MCF 10A (cell line): Measurements from ENCODE around the gene ZBTB49. TPM values are rescaled to one million over a fixed set of nuclear protein-coding genes. Genes with fewer than 3 reads are reported as not detected.

Source experiments
- BruUV-seq: library from RNA; stranded (reverse); fragments of 400-500 nt; replicated peaks from 2 replicates; lab custom pipeline; 2021; lab: Mats Ljungman, UMichigan
- CTCF ChIA-PET: fragments of 300-600 bp; sonication (Branson Sonifier 250); formaldehyde crosslinking; extraction: SDS; loops from one replicate; lab custom pipeline; 2021; ENCODE audit warnings: antibody characterized with exemption, inconsistent platforms; lab: Yijun Ruan, JAX
- POLR2A ChIA-PET: fragments of 300-600, 350-650 bp; sonication (Branson Sonifier 250); formaldehyde crosslinking; extraction: SDS; loops from one replicate; lab custom pipeline; 2020; ENCODE audit warnings: antibody characterized with exemption, inconsistent platforms; lab: Yijun Ruan, JAX
- DNase-seq: peaks from one replicate; pipeline ENCODE4 v3.0.0-alpha.2; 2018; ENCODE audit not compliant: unreplicated experiment
- H3K27ac Mint-ChIP-seq: one replicate; pipeline ENCODE4 v1.8.0; 2022; ENCODE audit warnings: mild to moderate bottlenecking, low read depth, mixed read lengths; ENCODE audit not compliant: unreplicated experiment
- H3K27me3 Mint-ChIP-seq: one replicate; pipeline ENCODE4 v1.8.0; 2022; ENCODE audit warnings: mixed read lengths; ENCODE audit not compliant: insufficient read depth, unreplicated experiment
- H3K36me3 Mint-ChIP-seq: one replicate; pipeline ENCODE4 v1.8.0; 2022; ENCODE audit warnings: mild to moderate bottlenecking, moderate library complexity, mixed read lengths; ENCODE audit not compliant: insufficient read depth, unreplicated experiment
- H3K4me1 Mint-ChIP-seq: one replicate; pipeline ENCODE4 v1.8.0; 2022; ENCODE audit warnings: mixed read lengths; ENCODE audit not compliant: insufficient read depth, unreplicated experiment
- H3K4me3 Mint-ChIP-seq: one replicate; pipeline ENCODE4 v1.8.0; 2022; ENCODE audit warnings: mild to moderate bottlenecking, moderate library complexity, mixed read lengths; ENCODE audit not compliant: unreplicated experiment
- H3K9me3 Mint-ChIP-seq: one replicate; pipeline ENCODE4 v1.8.0; 2022; ENCODE audit warnings: mixed read lengths; ENCODE audit not compliant: unreplicated experiment
- intact Hi-C: fragments of 100-400 bp; cut with micrococcal nuclease; formaldehyde crosslinking; loops from 2 replicates; pipeline ENCODE4 v1.14.1; 2022
- total RNA-seq: library from RNA; stranded (reverse); gene quantifications from 2 replicates; pipeline ENCODE4 v1.2.3, GENCODE V29; 2022
- TF ChIP-seq, protein P1 (sequence below): fragments of 200-600 bp; IDR thresholded peaks from one replicate; pipeline ENCODE4 v1.8.0; 2022; ENCODE audit warnings: antibody characterized with exemption, mild to moderate bottlenecking; ENCODE audit not compliant: unreplicated experiment

The ZBTB49 gene
- total RNA-seq, 1 experiment from 2014 or later, result 5.9 TPM

DNA sequence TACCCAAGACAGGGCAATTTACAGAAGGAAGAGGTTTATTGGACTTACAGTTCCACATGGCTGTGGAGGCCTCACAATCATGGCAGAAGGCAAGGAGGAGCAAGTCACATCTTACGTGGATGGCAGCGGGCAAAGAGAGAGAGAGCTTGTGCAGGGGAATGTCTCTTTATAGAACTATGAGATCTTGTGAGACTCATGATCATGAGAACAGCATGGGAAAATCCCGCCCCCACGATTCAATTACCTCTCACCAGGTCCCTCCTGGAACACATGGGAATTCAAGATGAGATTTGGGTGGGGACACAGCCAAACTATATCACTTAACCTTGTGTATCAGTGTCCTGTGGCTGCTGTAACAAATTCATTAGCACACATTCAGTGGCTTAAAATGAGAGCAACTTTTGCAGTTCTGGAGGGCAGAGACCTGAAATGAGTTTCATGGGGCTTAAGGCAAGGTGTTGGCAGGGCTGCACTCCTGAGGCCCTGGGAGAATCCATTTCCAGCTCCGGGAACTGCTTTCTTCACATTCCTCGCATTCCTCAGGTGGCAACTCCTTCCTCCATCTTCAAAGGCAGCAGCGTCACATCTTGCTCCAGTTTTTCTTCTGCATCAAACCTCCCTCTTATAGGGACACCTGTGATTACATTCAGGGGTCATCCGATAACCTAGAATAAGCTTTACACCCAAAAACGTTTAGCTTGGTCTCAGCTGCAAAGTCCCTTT lies 74.6 kb downstream of the ZBTB49 start:
- Mint-ChIP-seq H3K4me1 (no peaks in the 10 kb centered on the region), H3K4me3 (no peak overlapping the region), H3K36me3 (no peaks in the 10 kb centered on the region), H3K9me3 (peaks cover 10% of the 10 kb centered on the region), H3K27me3 (no peaks in the 10 kb centered on the region), H3K27ac (no peak overlapping the region)
- TF ChIP-seq, protein P1, sequence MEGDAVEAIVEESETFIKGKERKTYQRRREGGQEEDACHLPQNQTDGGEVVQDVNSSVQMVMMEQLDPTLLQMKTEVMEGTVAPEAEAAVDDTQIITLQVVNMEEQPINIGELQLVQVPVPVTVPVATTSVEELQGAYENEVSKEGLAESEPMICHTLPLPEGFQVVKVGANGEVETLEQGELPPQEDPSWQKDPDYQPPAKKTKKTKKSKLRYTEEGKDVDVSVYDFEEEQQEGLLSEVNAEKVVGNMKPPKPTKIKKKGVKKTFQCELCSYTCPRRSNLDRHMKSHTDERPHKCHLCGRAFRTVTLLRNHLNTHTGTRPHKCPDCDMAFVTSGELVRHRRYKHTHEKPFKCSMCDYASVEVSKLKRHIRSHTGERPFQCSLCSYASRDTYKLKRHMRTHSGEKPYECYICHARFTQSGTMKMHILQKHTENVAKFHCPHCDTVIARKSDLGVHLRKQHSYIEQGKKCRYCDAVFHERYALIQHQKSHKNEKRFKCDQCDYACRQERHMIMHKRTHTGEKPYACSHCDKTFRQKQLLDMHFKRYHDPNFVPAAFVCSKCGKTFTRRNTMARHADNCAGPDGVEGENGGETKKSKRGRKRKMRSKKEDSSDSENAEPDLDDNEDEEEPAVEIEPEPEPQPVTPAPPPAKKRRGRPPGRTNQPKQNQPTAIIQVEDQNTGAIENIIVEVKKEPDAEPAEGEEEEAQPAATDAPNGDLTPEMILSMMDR, result no peak
- DNase-seq, result no peak
- no TSS peak for BruUV-seq
- intact Hi-C loops, result no loop called here
- ChIA-PET CTCF (interaction anchor here (0.6 to 1.0 kb wide), 2 partner anchors 12 to 29 kb away, joined by 3 read pairs; no protein-coding TSS in a partner anchor), POLR2A (interaction anchor here (0.5 kb wide), 1 partner anchor 52 kb away, joined by 4 read pairs; no protein-coding TSS in a partner anchor)

DNA sequence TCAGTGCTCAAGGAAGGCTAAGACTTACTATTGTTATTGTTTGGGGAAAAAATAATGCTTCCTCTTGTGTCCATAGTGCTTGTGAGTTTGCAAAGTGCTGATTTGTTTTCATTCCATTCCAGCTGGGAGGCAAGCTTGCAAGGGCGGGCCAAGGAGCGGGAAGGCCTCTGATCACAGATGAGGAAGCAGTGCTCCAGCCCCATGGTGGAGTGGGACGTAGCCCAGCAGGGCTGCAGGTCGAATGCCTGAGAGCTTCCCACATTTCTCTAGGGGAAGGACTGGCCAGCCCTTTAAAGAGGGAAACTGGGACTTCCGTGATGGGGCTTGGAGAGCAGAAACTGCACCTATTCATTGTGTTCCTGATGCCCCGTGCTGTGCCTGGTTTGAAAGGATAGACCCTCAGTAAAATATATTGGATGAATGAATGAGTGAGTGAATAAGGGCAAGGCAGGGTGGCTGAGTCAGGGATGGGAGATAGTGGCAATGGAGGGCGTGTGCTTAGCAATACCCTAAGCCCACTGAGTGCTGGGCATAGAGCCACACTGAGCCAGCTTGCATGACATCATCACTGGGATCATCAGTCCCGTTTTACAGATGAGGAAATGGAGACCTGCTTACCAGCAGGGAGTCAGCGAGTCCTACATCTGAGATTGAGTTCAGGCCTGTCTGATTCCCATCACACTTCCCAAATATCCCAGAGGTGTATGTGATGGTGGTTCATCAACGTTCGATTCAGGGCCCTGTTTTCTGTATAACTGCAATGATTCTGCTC lies 78.9 kb downstream of the ZBTB49 start:
- no peaks in the 10 kb centered on the region for H3K4me1 Mint-ChIP-seq
- intact Hi-C loops, result no loop called here
- peaks cover 3% of the 10 kb centered on the region for H3K27me3 Mint-ChIP-seq
- peaks cover 10% of the 10 kb centered on the region for H3K9me3 Mint-ChIP-seq
- no TSS peak for BruUV-seq
- no peak overlapping the region for H3K27ac Mint-ChIP-seq
- no peak overlapping the region for H3K4me3 Mint-ChIP-seq
- POLR2A ChIA-PET, result no interaction called here
- CTCF ChIA-PET, result interaction anchor here (0.6 kb wide), 1 partner anchor 1138 kb away, joined by 3 read pairs; no protein-coding TSS in a partner anchor
- H3K36me3 Mint-ChIP-seq, result peaks cover 9% of the 10 kb centered on the region
- TF ChIP-seq, protein P1, result no peak
- no peak for DNase-seq

Other genes starting within 250 kb of the ZBTB49 start
- gene OTOP1, start 63.3 kb upstream of the ZBTB49 start, total RNA-seq, result not detected in 2 replicates
- gene TMEM128, start 42.0 kb upstream of the ZBTB49 start, total RNA-seq, result 26.8 and 31.5 TPM in 2 replicates
- 66.7 and 79.6 TPM in 2 replicates for gene LYAR, start 97 bp upstream of the ZBTB49 start, total RNA-seq
- gene NSG1, start 96.9 kb downstream of the ZBTB49 start, total RNA-seq, result 6.7 and 8.6 TPM in 2 replicates